Adrenal gland (tissue), 12 donors: ENCODE measurements around the gene ERBIN. TPM values are rescaled to one million over a fixed set of nuclear protein-coding genes. Genes with fewer than 3 reads are reported as not detected.
"Not testable (repeated sequence)": the region's sequence is repeated elsewhere in the genome, so short reads cannot be mapped to it uniquely, and the experiment has no call there.

Experiments used
- DNase-seq, 7 donors: peaks; one replicate each; pipeline ENCODE4 v3.0.0-alpha.2; 2019 to 2020
- H3K27ac ChIP-seq, 5 donors: fragments of 200-600 bp; sonication (generic) in 4 of 5; 1 replicate in 3 of 5; 2 replicates in 2 of 5; pipeline versions ENCODE4 v1.5.1 to v1.8.0; 2016 to 2020; ENCODE audit warnings: mild to moderate bottlenecking in 1 of 5
- H3K27me3 ChIP-seq: fragments of 200-600 bp; 2 replicates; pipeline ENCODE4 v1.8.0; 2021
- H3K36me3 ChIP-seq, 2 donors: fragments of 200-600 bp; replicated peaks in 1 of 2; 1 replicate in 1 of 2; 2 replicates in 1 of 2; pipeline versions ENCODE4 v1.5.1 to v1.8.0; 2018 to 2022
- H3K4me1 ChIP-seq, 2 donors: fragments of 200-600 bp; replicated peaks in 1 of 2; 1 replicate in 1 of 2; 2 replicates in 1 of 2; pipeline versions ENCODE4 v1.5.1 to v1.8.0; 2018 to 2021
- H3K4me3 ChIP-seq, 4 donors: fragments of 200-600 bp; sonication (generic) in 3 of 4; one replicate each; pipeline ENCODE4 v1.5.1; 2016 to 2018
- H3K9me3 ChIP-seq, 3 donors: fragments of 200-600 bp; sonication (generic) in 1 of 3; replicated peaks in 1 of 3; 1 replicate in 2 of 3; 2 replicates in 1 of 3; pipeline versions ENCODE4 v1.5.1 to v1.8.0; 2016 to 2021
- POLR2A ChIP-seq, 2 donors: fragments of 450-650 bp; IDR thresholded peaks; one replicate each; pipeline ENCODE4 v1.6.1; 2017; ENCODE audit warnings: antibody characterized with exemption in 2 of 2, mild to moderate bottlenecking in 2 of 2, moderate library complexity in 1 of 2
- WGBS, 4 donors: extraction: QIAGEN DNeasy Blood & Tissue Kit in 2 of 4; methylation state at CpG; one replicate each; pipeline versions ENCODE4 v1.1.5 to v1.1.7; 2013 to 2017; 5-methylcytosine and 5-hydroxymethylcytosine counted together
- intact Hi-C, 2 donors: fragments of 100-400 bp; cut with DNase I; formaldehyde crosslinking; loops; one replicate each; pipeline versions ENCODE4 v1.14.1 to v1.15.0; 2022 to 2023
- polyA plus RNA-seq, 3 donors: library from polyadenylated mRNA; stranded (reverse); fragments of 200-250 nt in 2 of 3; fragments of 350-450 nt in 1 of 3; fragmentation: Illumina TruSeq in 1 of 3; extraction: RNeasy Lipid Tissue Mini Kit (QIAGEN cat#74804) in 1 of 3; gene quantifications; one replicate each; pipeline ENCODE4 v1.2.3, GENCODE V29; 2013 to 2014
- total RNA-seq, 9 donors: library from RNA; depleted of rRNA in 4 of 9; stranded (reverse); fragments of >200 nt in 4 of 9; fragments of 120-200 nt in 1 of 9; fragmentation: NEBNext Ultra II Directional in 1 of 9; extraction: Animal tissue kit (Norgen Biotek cat#: 25700) in 1 of 9; gene quantifications; one replicate each; pipeline versions ENCODE4 v1.1.0 to v1.2.4, GENCODE V29; 2013 to 2023
- TF ChIP-seq, protein P1 (sequence below), 6 experiments: fragments of 450-650 bp in 4 of 6; fragments of 200-600 bp in 2 of 6; sonication (generic) in 1 of 6; IDR thresholded peaks; 1 replicate in 5 of 6; 2 replicates in 1 of 6; pipeline versions ENCODE4 v1.5.1 to v1.8.0; 2016 to 2021; ENCODE audit warnings: antibody characterized with exemption in 6 of 6, mild to moderate bottlenecking in 2 of 6, moderate library complexity in 1 of 6
- donor health status: healthy with polysubstance abuse.
- donor health status: Bipolar disorder and iron deficiency.
- donor health status: DM: yes; HTN: yes; CAD: no.
- donor health status: DM: no; HTN: no; CAD: no.
- donor health status: DM: no; HTN: no; CAD: no.
- donor health status: DM: yes; HTN: yes; CAD: no.

ERBIN gene
- total and polyA plus RNA-seq, 12 donors: 10.7 to 74.0 (median 47.0) TPM

DNA sequence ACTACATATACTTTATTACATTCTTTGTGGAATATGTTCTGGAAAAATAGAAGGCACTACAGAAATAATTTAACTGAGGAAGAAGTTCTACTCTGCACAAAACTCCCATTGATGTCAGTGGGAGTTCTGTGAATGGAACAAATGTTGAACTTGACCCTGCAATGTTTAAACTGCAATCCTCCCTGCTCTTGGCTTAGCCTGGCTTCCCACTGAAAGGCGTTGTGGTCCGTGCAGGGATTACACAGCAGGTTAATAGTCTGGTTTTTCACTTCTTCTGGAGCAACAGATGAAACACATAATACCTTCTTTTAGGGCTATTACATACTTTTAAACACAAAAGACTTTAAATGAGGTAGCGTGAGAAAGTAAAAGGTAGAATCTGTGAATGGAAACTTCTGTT lies 12.9 kb upstream of the ERBIN start:
- no peaks in the 10 kb centered on the region for H3K9me3 ChIP-seq
- 61 to 76% (median 67%) methylated on average over 3 of the region's 3 CpGs for WGBS, 4 donors
- no peaks in the 10 kb centered on the region for H3K36me3 ChIP-seq
- no peaks in the 10 kb centered on the region for H3K4me1 ChIP-seq
- TF ChIP-seq, protein P1, sequence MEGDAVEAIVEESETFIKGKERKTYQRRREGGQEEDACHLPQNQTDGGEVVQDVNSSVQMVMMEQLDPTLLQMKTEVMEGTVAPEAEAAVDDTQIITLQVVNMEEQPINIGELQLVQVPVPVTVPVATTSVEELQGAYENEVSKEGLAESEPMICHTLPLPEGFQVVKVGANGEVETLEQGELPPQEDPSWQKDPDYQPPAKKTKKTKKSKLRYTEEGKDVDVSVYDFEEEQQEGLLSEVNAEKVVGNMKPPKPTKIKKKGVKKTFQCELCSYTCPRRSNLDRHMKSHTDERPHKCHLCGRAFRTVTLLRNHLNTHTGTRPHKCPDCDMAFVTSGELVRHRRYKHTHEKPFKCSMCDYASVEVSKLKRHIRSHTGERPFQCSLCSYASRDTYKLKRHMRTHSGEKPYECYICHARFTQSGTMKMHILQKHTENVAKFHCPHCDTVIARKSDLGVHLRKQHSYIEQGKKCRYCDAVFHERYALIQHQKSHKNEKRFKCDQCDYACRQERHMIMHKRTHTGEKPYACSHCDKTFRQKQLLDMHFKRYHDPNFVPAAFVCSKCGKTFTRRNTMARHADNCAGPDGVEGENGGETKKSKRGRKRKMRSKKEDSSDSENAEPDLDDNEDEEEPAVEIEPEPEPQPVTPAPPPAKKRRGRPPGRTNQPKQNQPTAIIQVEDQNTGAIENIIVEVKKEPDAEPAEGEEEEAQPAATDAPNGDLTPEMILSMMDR (IDR thresholded peaks at IDR 0.05): no peak
- TF ChIP-seq POLR2A (IDR thresholded peaks at IDR 0.05): no peak
- DNase-seq: no peak
- H3K27me3 ChIP-seq: no peaks in the 10 kb centered on the region
- intact Hi-C loops: no loop called here
- no peak overlapping the region for H3K27ac ChIP-seq
- H3K4me3 ChIP-seq: no peak overlapping the region

DNA sequence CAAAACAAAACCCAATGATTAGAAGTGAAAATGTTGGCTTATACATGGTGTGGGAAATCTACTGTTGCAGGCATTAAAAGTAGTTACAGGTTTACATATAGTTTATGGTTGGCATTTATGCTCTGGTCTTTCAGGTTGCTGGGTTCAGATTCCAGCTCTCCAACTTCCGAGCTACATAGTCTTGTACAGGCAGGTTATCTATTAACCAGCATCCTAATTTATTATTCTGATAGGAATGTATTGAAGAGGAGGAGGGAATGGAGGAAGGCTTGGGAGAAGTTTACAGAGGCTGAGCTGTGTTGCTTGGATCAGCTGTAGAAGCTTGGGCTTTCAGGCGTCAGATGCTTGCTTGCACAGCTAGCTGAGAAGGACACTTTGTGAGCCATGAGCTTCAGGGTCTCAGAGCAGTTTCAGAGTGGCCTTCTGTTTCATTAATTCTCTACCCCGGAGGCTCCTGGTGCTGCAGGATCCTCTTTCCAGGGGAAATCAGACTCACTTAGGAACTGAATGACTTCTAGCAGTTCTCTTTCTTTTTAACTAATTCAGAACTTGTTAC lies 11.7 kb upstream of the ERBIN start:
- Histone ChIP-seq H3K4me3 (no peak overlapping the region), H3K27me3 (no peaks in the 10 kb centered on the region), H3K36me3 (no peaks in the 10 kb centered on the region), H3K4me1 (no peaks in the 10 kb centered on the region), H3K9me3 (no peaks in the 10 kb centered on the region), H3K27ac (no peak overlapping the region)
- intact Hi-C loops: no loop called here
- DNase-seq: no peak
- 56 to 72% (median 60%) methylated on average over 3 of the region's 3 CpGs for WGBS, 4 donors
- TF ChIP-seq, protein P1 (IDR thresholded peaks at IDR 0.05): no peak
- TF ChIP-seq POLR2A (IDR thresholded peaks at IDR 0.05): no peak

GRCh38 chr5:65915661-65916060 lies 10.7 kb upstream of the ERBIN start:
- H3K4me1 ChIP-seq, DNase-seq, H3K4me3 ChIP-seq, intact Hi-C loops, H3K27me3 ChIP-seq, H3K36me3 ChIP-seq, H3K9me3 ChIP-seq, H3K27ac ChIP-seq: not testable (repeated sequence)
- WGBS, 4 donors: 89 to 98% (median 94%) methylated on average over 6 of the region's 6 CpGs

DNA sequence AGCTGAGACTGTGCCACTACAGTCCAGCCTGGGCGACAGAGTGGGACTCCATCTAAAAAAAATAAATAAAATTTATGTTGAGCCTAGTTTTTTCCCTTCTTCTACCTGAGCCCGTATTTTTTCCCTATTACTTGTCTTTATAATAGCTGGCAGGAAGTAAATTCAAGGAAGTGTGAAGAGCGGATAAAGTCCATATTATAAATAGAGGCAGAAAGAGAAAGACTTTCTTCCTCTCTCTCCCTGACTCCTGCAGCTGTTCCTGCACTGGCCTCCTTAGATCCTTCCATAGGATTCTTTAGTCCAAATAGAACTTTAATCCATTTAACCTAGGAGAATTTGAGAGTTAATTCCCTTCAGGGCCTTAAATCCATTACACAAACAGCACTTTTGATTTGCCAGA lies 10.3 kb upstream of the ERBIN start:
- H3K4me1 ChIP-seq: no peaks in the 10 kb centered on the region
- DNase-seq: no peak
- no peaks in the 10 kb centered on the region for H3K36me3 ChIP-seq
- no peak overlapping the region for H3K4me3 ChIP-seq
- H3K27me3 ChIP-seq: no peaks in the 10 kb centered on the region
- no peak overlapping the region for H3K27ac ChIP-seq
- H3K9me3 ChIP-seq: no peaks in the 10 kb centered on the region
- intact Hi-C loops: no loop called here
- TF ChIP-seq, protein P1 (IDR thresholded peaks at IDR 0.05): no peak
- no peak for TF ChIP-seq POLR2A (IDR thresholded peaks at IDR 0.05)
- WGBS, 4 donors: 76 to 85% (median 80%) methylated on average over 3 of the region's 3 CpGs

DNA sequence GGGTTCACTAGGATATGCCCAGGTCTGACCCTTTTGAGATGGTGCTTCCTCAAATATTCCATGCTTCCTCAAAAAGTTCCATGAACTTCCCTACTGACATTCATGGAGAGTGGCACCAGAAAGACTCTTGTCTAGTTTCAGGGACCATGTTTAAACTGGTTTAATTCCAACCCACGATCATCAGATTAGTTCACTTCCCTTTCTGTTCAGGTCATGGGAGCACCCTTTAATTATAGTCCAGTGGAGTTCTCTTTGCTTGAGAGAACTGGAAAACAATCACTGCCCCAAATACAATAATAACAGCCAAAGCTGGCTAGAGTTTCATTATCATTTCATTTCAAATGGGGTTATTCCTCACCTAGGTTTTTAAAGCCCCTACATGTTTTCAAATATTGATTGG lies 9.7 kb upstream of the ERBIN start:
- 40 to 57% (median 48%) methylated on average over 1 of the region's 1 CpG for WGBS, 4 donors
- no peaks in the 10 kb centered on the region for H3K9me3 ChIP-seq
- H3K27ac ChIP-seq: no peak overlapping the region
- H3K4me3 ChIP-seq: no peak overlapping the region
- H3K27me3 ChIP-seq: no peaks in the 10 kb centered on the region
- DNase-seq: no peak
- intact Hi-C loops: no loop called here
- H3K4me1 ChIP-seq: no peaks in the 10 kb centered on the region
- H3K36me3 ChIP-seq: no peaks in the 10 kb centered on the region
- TF ChIP-seq POLR2A (IDR thresholded peaks at IDR 0.05): no peak
- TF ChIP-seq, protein P1 (IDR thresholded peaks at IDR 0.05): no peak
